GM21515 (cell line): ENCODE results near the gene EDDM3A.

Experiments used
- ATAC-seq: cut with Tn5 transposase; IDR thresholded peaks from one replicate; pipeline ENCODE4 v1.9.1; 2021; ENCODE audit not compliant: unreplicated experiment

Gene EDDM3A

DNA sequence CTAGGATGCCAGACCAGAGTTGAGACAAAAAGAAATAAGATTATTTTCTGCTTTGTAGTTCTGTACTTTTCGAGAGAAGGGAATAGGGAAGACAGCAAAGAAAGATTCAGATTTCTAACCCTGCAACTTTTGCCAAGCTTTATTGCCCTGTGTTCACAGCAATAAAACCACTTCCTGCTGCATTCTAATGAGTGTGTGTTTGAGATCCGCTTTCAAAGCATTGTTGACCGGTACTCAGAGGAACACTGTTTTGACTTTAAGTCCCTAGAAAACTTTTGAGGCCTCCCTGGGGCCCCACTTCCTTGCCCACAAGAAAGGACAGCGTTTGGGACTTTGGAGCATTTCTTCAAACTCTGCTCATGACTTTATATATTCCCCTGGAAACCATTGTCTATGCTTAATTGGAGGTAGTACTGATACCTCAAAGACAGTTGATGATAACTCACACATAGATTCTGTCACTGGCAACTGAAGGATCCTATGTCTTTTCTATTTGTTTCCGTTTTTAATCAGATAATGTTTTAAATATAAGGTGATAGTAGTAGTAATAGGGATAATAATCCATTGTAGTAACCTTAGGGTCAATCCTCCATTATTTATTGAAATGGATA is 36.7 kb downstream of the EDDM3A start:
- no peak for ATAC-seq

GRCh38 chr14:20787025-20787424 is 41.3 kb downstream of the EDDM3A start:
- no peak for ATAC-seq

GRCh38 chr14:20789230-20789813 is 43.6 kb downstream of the EDDM3A start:
- no peak for ATAC-seq

DNA sequence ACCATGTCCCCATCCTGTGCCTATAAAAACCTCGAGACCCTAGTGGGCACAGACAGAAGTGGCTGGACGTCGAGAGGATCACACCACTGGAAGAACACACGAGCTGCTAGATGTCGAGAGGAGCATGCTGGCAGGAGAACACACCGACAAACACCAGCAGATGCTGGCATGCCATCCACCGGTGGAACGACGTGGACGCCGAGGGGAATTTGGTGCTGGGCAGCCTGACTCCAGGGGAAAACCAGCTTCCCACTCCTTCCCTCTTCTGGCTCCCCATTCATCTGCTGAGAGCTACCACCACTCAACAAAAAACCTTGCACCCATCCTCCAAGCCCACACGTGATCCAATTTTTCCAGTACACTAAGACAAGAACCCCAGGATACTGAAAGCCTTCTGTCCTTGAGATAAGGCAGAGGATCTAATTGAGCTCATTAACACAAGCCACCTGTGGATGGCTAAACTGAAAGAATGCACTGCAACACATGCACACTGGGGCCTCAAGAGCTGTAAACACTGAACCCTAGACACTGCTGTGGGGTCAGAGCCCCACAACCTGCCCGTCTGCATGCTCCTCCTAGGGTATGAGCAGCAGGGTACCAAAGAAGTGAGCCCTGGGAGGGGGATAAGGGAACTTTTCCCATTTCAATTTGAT is 44.9 kb downstream of the EDDM3A start:
- no peak for ATAC-seq

GRCh38 chr14:20791187-20791586 is 45.5 kb downstream of the EDDM3A start:
- no peak for ATAC-seq

DNA sequence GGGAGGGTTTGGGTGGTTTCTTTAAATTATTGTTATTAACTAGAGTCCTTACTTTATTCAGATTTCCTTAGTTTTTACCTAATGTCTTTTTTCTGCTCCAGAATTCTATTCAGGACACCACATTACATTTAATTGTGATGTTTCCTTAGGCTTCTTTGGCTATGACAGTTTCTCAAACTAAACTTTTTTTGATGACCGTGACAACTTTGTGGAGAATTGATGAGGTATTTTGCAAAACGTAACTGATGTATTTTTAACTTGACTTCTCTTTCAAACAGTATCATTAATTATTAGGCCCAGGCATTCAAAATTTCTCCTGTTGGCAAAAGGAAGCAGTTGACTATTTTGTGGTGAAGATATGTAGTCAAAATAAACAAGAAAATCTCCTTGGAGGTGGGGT is 45.9 kb downstream of the EDDM3A start:
- ATAC-seq, result no peak

DNA sequence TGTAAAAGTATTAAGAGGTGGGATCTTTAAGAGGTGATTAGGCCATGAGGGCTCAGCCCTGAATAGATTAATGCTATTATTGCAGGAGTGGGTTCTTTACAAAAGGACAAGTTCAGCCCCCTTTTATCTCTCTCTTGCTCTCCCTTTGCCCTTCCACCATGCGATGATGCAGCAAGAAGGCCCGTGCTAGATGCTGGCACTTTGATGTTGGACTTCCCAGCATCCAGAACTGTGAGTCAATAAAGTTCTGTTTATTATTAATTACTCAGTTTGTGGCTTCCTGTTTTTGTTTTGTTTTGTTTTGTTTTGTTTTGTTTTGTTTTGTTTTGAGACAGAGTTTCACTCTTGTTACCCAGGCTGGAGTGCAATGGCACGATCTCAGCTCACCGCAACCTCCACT is 46.9 kb downstream of the EDDM3A start:
- no peak for ATAC-seq

DNA sequence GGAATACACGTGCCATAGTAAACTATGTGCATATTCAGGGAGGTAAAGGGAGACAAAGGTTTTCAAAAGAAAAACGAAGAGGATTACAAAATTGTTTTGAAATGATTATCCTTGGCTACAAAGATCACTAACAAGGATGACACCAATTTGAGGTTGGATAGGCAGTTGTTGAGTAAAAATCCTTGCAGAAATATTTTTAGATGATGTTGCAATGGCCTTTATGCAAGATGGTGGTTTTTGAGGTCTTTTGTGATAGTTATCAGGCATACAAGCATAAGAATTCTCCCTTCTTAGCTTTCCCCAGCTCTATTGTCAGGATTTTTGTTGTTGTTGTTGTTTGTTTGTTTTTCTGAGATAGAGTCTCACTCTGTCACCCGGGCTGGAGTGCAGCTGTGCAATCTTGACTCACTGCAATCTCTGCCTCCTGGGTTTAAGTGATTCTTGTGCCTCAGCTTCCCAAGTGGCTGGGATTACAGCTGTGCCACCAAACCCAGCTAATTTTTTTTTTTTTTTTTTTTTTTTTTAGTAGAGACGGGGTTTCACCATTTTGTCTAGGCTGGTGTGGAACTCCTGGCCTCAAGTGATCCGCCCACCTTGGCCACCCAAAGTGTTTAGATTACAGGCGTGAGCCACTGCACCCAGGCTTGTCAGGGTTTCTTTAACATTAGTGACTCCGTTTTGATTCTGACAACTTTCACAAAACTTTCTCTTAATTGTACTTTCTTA is 49.1 kb downstream of the EDDM3A start:
- ATAC-seq, result no peak

DNA sequence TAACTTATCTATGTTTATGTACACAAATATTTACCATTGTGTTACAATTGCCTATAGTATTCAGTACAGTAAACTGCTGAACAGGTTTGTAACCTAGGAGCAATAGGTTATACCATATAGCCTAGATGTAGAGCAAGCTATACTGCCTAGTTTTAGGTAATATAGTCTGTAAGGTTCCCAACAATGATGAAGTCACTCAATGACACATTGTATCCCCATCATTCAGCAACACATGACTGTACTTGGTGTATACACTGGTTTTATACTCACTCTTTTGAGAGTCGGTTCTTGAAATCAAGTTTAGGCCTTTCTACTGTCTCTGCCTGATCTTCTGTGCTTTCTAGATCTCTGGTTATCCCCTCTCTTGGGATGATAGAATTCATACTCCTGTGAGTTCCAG is 51.5 kb downstream of the EDDM3A start:
- ATAC-seq, result no peak
